MM.1S (cell line): ENCODE results near the gene DHX35.

ENCODE experiments used
- CTCF ChIP-seq: fragments of 300-600 bp; sonication (generic); IDR thresholded peaks from 2 replicates; pipeline ENCODE4 v1.5.1; 2016; ENCODE audit warnings: antibody characterized with exemption, low read length, mixed read lengths
- EZH2 ChIP-seq: fragments of 300-600 bp; sonication (generic); optimal IDR thresholded peaks from 2 replicates; pipeline ENCODE3; 2017; ENCODE audit warnings: low read depth, mild to moderate bottlenecking, antibody characterized with exemption, low read length, mixed read lengths

- TF ChIP-seq CTCF (no peak), EZH2 (no peak)
Observed at GRCh38 chr20:38937000-38937399, 25.1 kb upstream of the DHX35 start.
